OCI-LY7 (cell line): ENCODE data around the gene MIAT.

Experiments used
- EZH2phosphoT487 ChIP-seq: fragments of 200-600 bp; sonication (generic); IDR thresholded peaks from 2 replicates; pipeline ENCODE4 v1.6.1; 2018; ENCODE audit warnings: low read depth, borderline replicate concordance, mild to moderate bottlenecking, mixed run types, antibody characterized with exemption, low read length, moderate library complexity, mixed read lengths
- TF ChIP-seq, protein P1 (sequence below): fragments of 200-600 bp; sonication (generic); conservative IDR thresholded peaks from 2 replicates; pipeline ENCODE4 v1.5.1; 2014; ENCODE audit warnings: mild to moderate bottlenecking, antibody characterized with exemption, low read length, moderate library complexity, mixed read lengths

DNA sequence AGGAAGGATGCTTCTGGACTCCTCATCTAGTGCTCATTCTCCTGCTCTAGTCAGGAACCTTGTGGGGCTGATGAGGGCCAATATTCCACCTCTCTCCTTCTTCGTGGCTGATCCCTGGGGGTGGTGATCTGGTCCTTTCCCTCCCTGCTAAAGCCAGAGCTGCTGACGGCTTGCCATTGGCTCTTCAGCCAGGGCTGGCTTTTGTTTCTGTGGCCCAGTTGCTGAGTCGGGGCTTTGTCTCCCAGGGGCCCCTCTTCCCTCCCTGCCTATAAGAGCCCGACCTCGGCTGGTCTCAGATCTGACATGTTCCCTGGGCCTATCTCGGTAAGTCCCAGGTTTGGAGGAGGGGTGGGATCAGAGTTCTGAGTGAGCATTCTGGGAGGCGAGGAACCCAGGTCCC is 35.7 kb upstream of the MIAT start, which contains the start of gene CRYBA4:
- TF ChIP-seq, protein P1, sequence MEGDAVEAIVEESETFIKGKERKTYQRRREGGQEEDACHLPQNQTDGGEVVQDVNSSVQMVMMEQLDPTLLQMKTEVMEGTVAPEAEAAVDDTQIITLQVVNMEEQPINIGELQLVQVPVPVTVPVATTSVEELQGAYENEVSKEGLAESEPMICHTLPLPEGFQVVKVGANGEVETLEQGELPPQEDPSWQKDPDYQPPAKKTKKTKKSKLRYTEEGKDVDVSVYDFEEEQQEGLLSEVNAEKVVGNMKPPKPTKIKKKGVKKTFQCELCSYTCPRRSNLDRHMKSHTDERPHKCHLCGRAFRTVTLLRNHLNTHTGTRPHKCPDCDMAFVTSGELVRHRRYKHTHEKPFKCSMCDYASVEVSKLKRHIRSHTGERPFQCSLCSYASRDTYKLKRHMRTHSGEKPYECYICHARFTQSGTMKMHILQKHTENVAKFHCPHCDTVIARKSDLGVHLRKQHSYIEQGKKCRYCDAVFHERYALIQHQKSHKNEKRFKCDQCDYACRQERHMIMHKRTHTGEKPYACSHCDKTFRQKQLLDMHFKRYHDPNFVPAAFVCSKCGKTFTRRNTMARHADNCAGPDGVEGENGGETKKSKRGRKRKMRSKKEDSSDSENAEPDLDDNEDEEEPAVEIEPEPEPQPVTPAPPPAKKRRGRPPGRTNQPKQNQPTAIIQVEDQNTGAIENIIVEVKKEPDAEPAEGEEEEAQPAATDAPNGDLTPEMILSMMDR, result no peak
- TF ChIP-seq EZH2phosphoT487, result no peak
